Keratinocyte (primary cell): ENCODE measurements around the gene KRTAP12-4.
"Not testable (repeated sequence)": the region's sequence is repeated elsewhere in the genome, so short reads cannot be mapped to it uniquely, and the experiment has no call there.

Source experiments
- CTCF ChIP-seq, 3 experiments: IDR thresholded peaks in 1 of 3; conservative IDR thresholded peaks in 1 of 3; optimal IDR thresholded peaks in 1 of 3; 2 replicates in 2 of 3; 3 replicates in 1 of 3; pipeline versions ENCODE3 to v1.5.1; 2011; ENCODE audit warnings: low read length in 3 of 3, mild to moderate bottlenecking in 3 of 3, moderate library complexity in 2 of 3, control low read depth in 1 of 3, inconsistent platforms in 1 of 3; ENCODE audit not compliant: insufficient read depth in 2 of 3; ENCODE audit errors: extremely low read depth in 1 of 3
- EZH2 ChIP-seq: IDR thresholded peaks from one replicate; pipeline ENCODE4 v1.6.1; 2012; ENCODE audit warnings: inconsistent platforms, mild to moderate bottlenecking, low read length, moderate library complexity

GRCh38 chr21:44661567-44661966 is 7.1 kb upstream of the KRTAP12-4 start:
- not testable (repeated sequence) for TF ChIP-seq CTCF (optimal IDR thresholded peaks at IDR 0.05 in 1 of 3, IDR thresholded peaks at IDR 0.05 in 1 of 3, conservative IDR thresholded peaks at IDR 0.05 in 1 of 3; ENCODE audit: extremely low read depth in 1 of 3, insufficient read depth in 2 of 3, low read length in 3 of 3); EZH2
